ENCODE data around the gene CA10. TPM values are rescaled to one million over a fixed set of nuclear protein-coding genes. Genes with fewer than 3 reads are reported as not detected.

Gene CA10
- total RNA-seq, 2 donors from 2014 or later: 0.26 TPM; not detected in 1

DNA sequence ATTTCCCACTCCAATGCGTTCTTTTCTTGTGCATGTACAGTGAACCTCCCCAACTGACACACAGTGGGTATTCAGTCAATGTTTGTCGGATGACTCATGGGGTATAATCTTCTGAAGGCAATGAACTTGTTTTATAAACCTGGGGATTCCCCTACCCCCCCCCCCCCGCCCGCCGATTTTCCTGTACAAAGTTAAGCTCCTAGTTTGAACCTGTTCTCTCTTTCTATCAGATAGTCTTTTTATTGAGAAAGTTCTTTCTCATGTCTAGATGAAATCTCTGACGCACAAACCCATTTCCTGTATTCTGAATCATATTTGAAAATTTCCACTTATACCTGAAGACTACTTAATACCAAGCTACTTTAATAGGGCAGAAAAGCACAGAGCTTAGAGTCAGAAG, 338.3 kb downstream of the CA10 start:
- 70 to 84% methylated on average over 6 of the region's 6 CpGs for WGBS, 2 donors
- Histone ChIP-seq H3K9me3 (no peaks in the 10 kb centered on the region), H3K36me3 (replicated peaks in 1 of 2; ENCODE audit: insufficient read depth in 1 of 2, low read depth in 2 of 2) (no peaks in the 10 kb centered on the region), H3K4me1 (peaks cover 3% of the 10 kb centered on the region), H3K27me3 (no peaks in the 10 kb centered on the region), H3K27ac (no peak overlapping the region), H3K4me3 (no peak overlapping the region)
- DNase-seq (no peak), ATAC-seq (no peak)
- TF ChIP-seq CTCF (IDR thresholded peaks at IDR 0.05) (no peak), POLR2A (IDR thresholded peaks at IDR 0.05) (no peak)
- intact Hi-C loops (cut with DNase I): loop anchor here (10.0 kb wide), 1 partner anchor 55 kb away; no protein-coding TSS in a partner anchor

DNA sequence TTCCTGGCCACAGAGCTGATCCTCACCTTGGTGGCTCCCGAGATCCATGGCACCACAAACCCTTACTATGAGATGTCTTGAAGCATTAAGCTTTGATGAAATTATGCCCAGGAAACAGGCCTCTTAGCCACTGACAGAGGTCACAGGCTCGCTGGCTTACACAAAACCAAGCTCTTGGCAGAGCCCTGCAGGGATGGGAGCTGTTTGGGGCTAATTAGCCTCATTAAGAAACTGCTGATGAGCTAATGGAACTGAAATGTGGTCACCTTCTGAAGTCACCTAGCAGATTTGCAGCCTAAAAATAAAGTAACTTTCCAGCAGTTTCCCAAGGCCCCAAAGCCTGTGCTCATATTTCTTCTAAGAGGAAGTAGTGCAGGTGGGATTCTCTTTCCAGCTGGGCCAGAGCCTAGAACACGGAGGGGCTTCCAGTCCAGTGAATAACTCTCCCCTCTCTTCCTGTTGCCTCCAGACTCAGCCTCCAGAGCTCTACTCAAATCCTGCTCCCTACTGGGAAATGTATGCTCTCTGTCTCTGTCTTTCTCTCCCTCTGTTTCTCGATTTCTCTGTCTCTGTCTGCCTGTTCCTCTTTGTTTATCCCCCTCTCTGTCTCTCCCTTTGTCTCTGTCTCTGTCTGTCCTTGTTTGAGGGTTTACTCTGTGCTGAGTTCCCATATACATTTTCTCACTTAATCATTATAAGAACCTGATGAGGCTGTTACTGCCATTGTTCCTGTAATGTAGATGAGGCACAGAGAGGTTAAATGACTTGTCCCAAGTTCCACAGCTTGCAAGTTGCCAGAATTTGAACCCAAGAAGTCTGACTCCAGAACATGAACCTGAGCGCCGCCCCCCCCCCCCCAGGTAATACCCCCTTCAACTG, 338.9 kb downstream of the CA10 start:
- H3K4me3 ChIP-seq: no peak overlapping the region
- intact Hi-C loops (cut with DNase I): loop anchor here (10.0 kb wide), 1 partner anchor 55 kb away; no protein-coding TSS in a partner anchor
- H3K9me3 ChIP-seq: no peaks in the 10 kb centered on the region
- no peaks in the 10 kb centered on the region for H3K27me3 ChIP-seq
- H3K36me3 ChIP-seq (replicated peaks in 1 of 2; ENCODE audit: insufficient read depth in 1 of 2, low read depth in 2 of 2): no peaks in the 10 kb centered on the region
- ATAC-seq (no peak), DNase-seq (no peak)
- no peak for TF ChIP-seq POLR2A (IDR thresholded peaks at IDR 0.05)
- no peak for TF ChIP-seq CTCF (IDR thresholded peaks at IDR 0.05)
- peaks cover 9% of the 10 kb centered on the region for H3K4me1 ChIP-seq
- H3K27ac ChIP-seq: no peak overlapping the region
- 73 to 81% methylated on average over 6 of the region's 6 CpGs for whole genome bisulfite sequencing, 2 donors

GRCh38 chr17:51818777-51819176, 339.7 kb downstream of the CA10 start:
- H3K4me1 ChIP-seq: peaks cover 16% of the 10 kb centered on the region

GRCh38 chr17:51817955-51818354, 340.6 kb downstream of the CA10 start:
- intact Hi-C loops (cut with DNase I): no loop called here
- ATAC-seq: no peak
- WGBS, 2 donors: 46 to 54% methylated on average over 1 of the region's 1 CpG

More at GRCh38 chr17:51818777-51819176, 339.7 kb downstream of the CA10 start:
- no peak overlapping the region for H3K27ac ChIP-seq
- ATAC-seq (no peak), DNase-seq (no peak)
- H3K27me3 ChIP-seq: no peaks in the 10 kb centered on the region
- WGBS, 2 donors: 78 to 80% methylated on average over 1 of the region's 1 CpG
- H3K9me3 ChIP-seq: no peaks in the 10 kb centered on the region
- H3K36me3 ChIP-seq (replicated peaks in 1 of 2; ENCODE audit: insufficient read depth in 1 of 2, low read depth in 2 of 2): no peaks in the 10 kb centered on the region
- no peak overlapping the region for H3K4me3 ChIP-seq
- intact Hi-C loops (cut with DNase I): no loop called here
- TF ChIP-seq CTCF (IDR thresholded peaks at IDR 0.05): no peak
- no peak for TF ChIP-seq POLR2A (IDR thresholded peaks at IDR 0.05)

More at GRCh38 chr17:51817955-51818354, 340.6 kb downstream of the CA10 start:
- DNase-seq: no peak
- H3K9me3 ChIP-seq: no peaks in the 10 kb centered on the region
- no peaks in the 10 kb centered on the region for H3K36me3 ChIP-seq (replicated peaks in 1 of 2; ENCODE audit: insufficient read depth in 1 of 2, low read depth in 2 of 2)
- H3K4me3 ChIP-seq: no peak overlapping the region
- H3K4me1 ChIP-seq: peaks cover 24% of the 10 kb centered on the region
- H3K27me3 ChIP-seq: no peaks in the 10 kb centered on the region
- H3K27ac ChIP-seq: no peak overlapping the region
- TF ChIP-seq POLR2A (IDR thresholded peaks at IDR 0.05) (no peak), CTCF (IDR thresholded peaks at IDR 0.05) (no peak)
